Astrocyte (in vitro differentiated cells and primary cell): Measurements from ENCODE around the gene ARF1. TPM values are rescaled to one million over a fixed set of nuclear protein-coding genes. Genes with fewer than 3 reads are reported as not detected.

Source experiments
- DNase-seq: peaks from one replicate; pipeline ENCODE4 v3.0.0-alpha.2; 2010; ENCODE audit warnings: low read depth
- FAIRE-seq: peaks from 2 replicates; lab custom pipeline; 2011; peaks lifted over from hg19 to GRCh38; lab: Jason Lieb, UNC
- H2AFZ ChIP-seq: 2 replicates; pipeline ENCODE4 v1.6.0; 2012; ENCODE audit warnings: low read depth, low read length, inconsistent platforms
- H3K27ac ChIP-seq: 2 replicates; pipeline ENCODE4 v1.5.1; 2011; ENCODE audit warnings: low read depth, low read length, inconsistent platforms
- H3K27me3 ChIP-seq: 2 replicates; pipeline ENCODE4 v1.6.0; 2011; ENCODE audit warnings: low read length, inconsistent platforms; ENCODE audit not compliant: insufficient read depth
- H3K36me3 ChIP-seq: 2 replicates; pipeline ENCODE4 v1.5.1; 2011; ENCODE audit warnings: low read length, inconsistent platforms; ENCODE audit not compliant: insufficient read depth
- H3K4me1 ChIP-seq: 2 replicates; pipeline ENCODE4 v1.5.1; 2011; ENCODE audit warnings: low read length, inconsistent platforms; ENCODE audit not compliant: insufficient read depth
- H3K4me2 ChIP-seq: 2 replicates; pipeline ENCODE4 v1.6.0; 2012; ENCODE audit warnings: low read length, inconsistent platforms
- H3K4me3 ChIP-seq: 2 replicates; pipeline ENCODE4 v1.5.1; 2011; ENCODE audit warnings: low read depth, mild to moderate bottlenecking, low read length, inconsistent platforms; ENCODE audit not compliant: insufficient read depth
- H3K79me2 ChIP-seq: 2 replicates; pipeline ENCODE4 v1.6.0; 2012; ENCODE audit warnings: mild to moderate bottlenecking, low read length, inconsistent platforms; ENCODE audit not compliant: insufficient read depth
- H3K9ac ChIP-seq: 2 replicates; pipeline ENCODE4 v1.6.0; 2012; ENCODE audit warnings: mild to moderate bottlenecking, low read length, inconsistent platforms
- H3K9me3 ChIP-seq: 2 replicates; pipeline ENCODE4 v1.5.1; 2012; ENCODE audit warnings: low read depth, mild to moderate bottlenecking, low read length, inconsistent platforms; ENCODE audit not compliant: insufficient read depth
- H4K20me1 ChIP-seq: 2 replicates; pipeline ENCODE4 v1.6.0; 2012; ENCODE audit warnings: low read length, inconsistent platforms; ENCODE audit not compliant: insufficient read depth
- H3K27ac Mint-ChIP-seq: one replicate; pipeline ENCODE4 v1.8.0; 2021; ENCODE audit warnings: mild to moderate bottlenecking, mixed read lengths; ENCODE audit not compliant: unreplicated experiment
- H3K27me3 Mint-ChIP-seq: one replicate; pipeline ENCODE4 v1.8.0; 2021; ENCODE audit warnings: low read depth, mixed read lengths; ENCODE audit not compliant: unreplicated experiment
- H3K36me3 Mint-ChIP-seq: one replicate; pipeline ENCODE4 v1.8.0; 2021; ENCODE audit warnings: low read depth, mixed read lengths; ENCODE audit not compliant: unreplicated experiment
- H3K4me1 Mint-ChIP-seq: one replicate; pipeline ENCODE4 v1.8.0; 2021; ENCODE audit warnings: low read depth, mixed read lengths; ENCODE audit not compliant: unreplicated experiment
- H3K4me3 Mint-ChIP-seq: one replicate; pipeline ENCODE4 v1.8.0; 2021; ENCODE audit warnings: mild to moderate bottlenecking, moderate library complexity, mixed read lengths; ENCODE audit not compliant: unreplicated experiment
- H3K9me3 Mint-ChIP-seq: one replicate; pipeline ENCODE4 v1.8.0; 2021; ENCODE audit warnings: mild to moderate bottlenecking, mixed read lengths; ENCODE audit not compliant: unreplicated experiment
- CTCF ChIP-seq: IDR thresholded peaks from 2 replicates; pipeline ENCODE4 v1.5.1; 2011; ENCODE audit warnings: low read depth, mild to moderate bottlenecking, inconsistent platforms, low read length, moderate library complexity; ENCODE audit not compliant: insufficient read depth
- EZH2 ChIP-seq: IDR thresholded peaks from 2 replicates; pipeline ENCODE4 v1.6.1; 2012; ENCODE audit warnings: mild to moderate bottlenecking, low read length, inconsistent platforms; ENCODE audit not compliant: insufficient read depth
- total RNA-seq: library from RNA; stranded (reverse); gene quantifications from 2 replicates; pipeline ENCODE4 v1.2.1, GENCODE V29; 2021

Gene ARF1
- total RNA-seq, 1 donor from 2014 or later: 431 TPM

GRCh38 chr1:228045405-228045804 lies 37.1 kb upstream of the ARF1 start:
- Histone ChIP-seq H2AFZ (no peak overlapping the region), H3K4me3 (no peak overlapping the region), H4K20me1 (no peaks in the 10 kb centered on the region), H3K9me3 (no peaks in the 10 kb centered on the region), H3K27me3 (peaks cover 6% of the 10 kb centered on the region), H3K9ac (no peak overlapping the region), H3K4me2 (no peak overlapping the region), H3K36me3 (no peaks in the 10 kb centered on the region), H3K27ac (no peak overlapping the region), H3K4me1 (no peaks in the 10 kb centered on the region), H3K79me2 (no peaks in the 10 kb centered on the region)
- H3K4me1 Mint-ChIP-seq: no peaks in the 10 kb centered on the region
- no peaks in the 10 kb centered on the region for H3K9me3 Mint-ChIP-seq
- no peak overlapping the region for H3K4me3 Mint-ChIP-seq
- TF ChIP-seq EZH2 (no peak), CTCF (no peak)
- H3K27ac Mint-ChIP-seq: no peak overlapping the region
- FAIRE-seq: no peak
- H3K36me3 Mint-ChIP-seq: no peaks in the 10 kb centered on the region
- no peak for DNase-seq
- peaks cover 58% of the 10 kb centered on the region for H3K27me3 Mint-ChIP-seq

- H4K20me1 ChIP-seq: no peaks in the 10 kb centered on the region
- H3K9me3 ChIP-seq: no peaks in the 10 kb centered on the region
- H3K27me3 ChIP-seq: peaks cover 6% of the 10 kb centered on the region
- DNase-seq (no peak), FAIRE-seq (no peak)
- no peaks in the 10 kb centered on the region for H3K36me3 ChIP-seq
- H3K4me3 ChIP-seq: no peak overlapping the region
- H3K4me3 Mint-ChIP-seq: no peak overlapping the region
- H3K27me3 Mint-ChIP-seq: peaks cover 56% of the 10 kb centered on the region
- no peaks in the 10 kb centered on the region for H3K9me3 Mint-ChIP-seq
- H3K4me1 ChIP-seq: no peaks in the 10 kb centered on the region
- H3K9ac ChIP-seq: no peak overlapping the region
- TF ChIP-seq EZH2: no peak
- TF ChIP-seq CTCF: no peak
- H3K27ac ChIP-seq: no peak overlapping the region
- H3K4me1 Mint-ChIP-seq: no peaks in the 10 kb centered on the region
- H3K36me3 Mint-ChIP-seq: no peaks in the 10 kb centered on the region
- H3K79me2 ChIP-seq: no peaks in the 10 kb centered on the region
- H3K4me2 ChIP-seq: no peak overlapping the region
- no peak overlapping the region for H3K27ac Mint-ChIP-seq
- no peak overlapping the region for H2AFZ ChIP-seq
Measured at GRCh38 chr1:228045871-228046270, 36.6 kb upstream of the ARF1 start.

GRCh38 chr1:228046421-228047182 lies 35.9 kb upstream of the ARF1 start:
- H3K36me3 ChIP-seq: no peaks in the 10 kb centered on the region
- H3K27me3 ChIP-seq: peaks cover 10% of the 10 kb centered on the region
- Mint-ChIP-seq H3K27me3 (peaks cover 63% of the 10 kb centered on the region), H3K4me1 (no peaks in the 10 kb centered on the region), H3K36me3 (no peaks in the 10 kb centered on the region), H3K9me3 (peaks cover 5% of the 10 kb centered on the region), H3K4me3 (no peak overlapping the region), H3K27ac (peak overlapping the region; percentile 28)
- no peak overlapping the region for H3K4me3 ChIP-seq
- no peak overlapping the region for H3K27ac ChIP-seq
- no peak overlapping the region for H3K4me2 ChIP-seq
- no peaks in the 10 kb centered on the region for H3K79me2 ChIP-seq
- TF ChIP-seq CTCF (no peak), EZH2 (no peak)
- no peak overlapping the region for H3K9ac ChIP-seq
- H2AFZ ChIP-seq: no peak overlapping the region
- H3K9me3 ChIP-seq: no peaks in the 10 kb centered on the region
- no peaks in the 10 kb centered on the region for H3K4me1 ChIP-seq
- DNase-seq: no peak
- FAIRE-seq: no peak
- H4K20me1 ChIP-seq: no peaks in the 10 kb centered on the region
